Immature natural killer cell (primary cell): ENCODE measurements around the gene KCNT1. TPM values are rescaled to one million over a fixed set of nuclear protein-coding genes. Genes with fewer than 3 reads are reported as not detected.
A peak's percentile ranks its signal among the peaks of the same experiment; 100 is the strongest.

Experiments used
- DNase-seq, 3 donors: peaks; one replicate each; pipeline ENCODE4 v3.0.0; 2022; ENCODE audit warnings: mixed read lengths in 1 of 3
- H3K27ac Mint-ChIP-seq, 6 donors: one replicate each; pipeline ENCODE4 v1.8.0; 2020; ENCODE audit warnings: mixed read lengths in 6 of 6, mild to moderate bottlenecking in 5 of 6, inconsistent platforms in 4 of 6, moderate library complexity in 3 of 6
- H3K27me3 Mint-ChIP-seq, 3 donors: one replicate each; pipeline ENCODE4 v1.8.0; 2020 to 2021; ENCODE audit warnings: low read depth in 3 of 3, mild to moderate bottlenecking in 3 of 3, mixed read lengths in 3 of 3, moderate library complexity in 3 of 3, inconsistent platforms in 1 of 3
- H3K36me3 Mint-ChIP-seq, 3 donors: one replicate each; pipeline ENCODE4 v1.8.0; 2020; ENCODE audit warnings: mixed read lengths in 3 of 3, inconsistent platforms in 2 of 3, mild to moderate bottlenecking in 2 of 3
- H3K4me1 Mint-ChIP-seq, 2 donors: one replicate each; pipeline ENCODE4 v1.8.0; 2020; ENCODE audit warnings: inconsistent platforms in 2 of 2, mild to moderate bottlenecking in 2 of 2, mixed read lengths in 2 of 2, moderate library complexity in 1 of 2
- H3K4me3 Mint-ChIP-seq, 5 donors: one replicate each; pipeline ENCODE4 v1.8.0; 2020; ENCODE audit warnings: mild to moderate bottlenecking in 5 of 5, mixed read lengths in 5 of 5, inconsistent platforms in 3 of 5, moderate library complexity in 3 of 5
- H3K9me3 Mint-ChIP-seq, 6 donors: one replicate each; pipeline ENCODE4 v1.8.0; 2020; ENCODE audit warnings: mild to moderate bottlenecking in 6 of 6, mixed read lengths in 6 of 6, inconsistent platforms in 4 of 6, moderate library complexity in 3 of 6
- polyA plus RNA-seq, 3 donors: library from polyadenylated mRNA; unstranded; fragments of 300-500 nt; fragmentation: Illumina TruSeq; gene quantifications; one replicate each; pipeline ENCODE4 v1.2.3, GENCODE V29; 2021

The KCNT1 gene
- polyA plus RNA-seq, 3 donors from 2014 or later = not detected

- Mint-ChIP-seq H3K27me3 (no peaks in the 10 kb centered on the region), H3K4me3 (no peak overlapping the region), H3K9me3 (no peaks in the 10 kb centered on the region), H3K4me1 (no peaks in the 10 kb centered on the region), H3K27ac (no peak overlapping the region), H3K36me3 (no peaks in the 10 kb centered on the region)
- DNase-seq = no peak
Observed at GRCh38 chr9:135681161-135681560, 20.8 kb upstream of the KCNT1 start.

- Mint-ChIP-seq H3K36me3 (no peaks in the 10 kb centered on the region), H3K4me1 (no peaks in the 10 kb centered on the region), H3K4me3 (no peak overlapping the region), H3K27me3 (no peaks in the 10 kb centered on the region), H3K9me3 (no peaks in the 10 kb centered on the region), H3K27ac (no peak overlapping the region)
- DNase-seq = no peak
Observed at GRCh38 chr9:135683401-135684034, 18.5 kb upstream of the KCNT1 start.

GRCh38 chr9:135684691-135685090 is 17.3 kb upstream of the KCNT1 start:
- H3K36me3 Mint-ChIP-seq = no peaks in the 10 kb centered on the region
- H3K27me3 Mint-ChIP-seq = no peaks in the 10 kb centered on the region
- H3K9me3 Mint-ChIP-seq = no peaks in the 10 kb centered on the region
- no peak for DNase-seq
- no peak overlapping the region for H3K4me3 Mint-ChIP-seq
- H3K4me1 Mint-ChIP-seq = no peaks in the 10 kb centered on the region
- H3K27ac Mint-ChIP-seq = no peak overlapping the region

DNA sequence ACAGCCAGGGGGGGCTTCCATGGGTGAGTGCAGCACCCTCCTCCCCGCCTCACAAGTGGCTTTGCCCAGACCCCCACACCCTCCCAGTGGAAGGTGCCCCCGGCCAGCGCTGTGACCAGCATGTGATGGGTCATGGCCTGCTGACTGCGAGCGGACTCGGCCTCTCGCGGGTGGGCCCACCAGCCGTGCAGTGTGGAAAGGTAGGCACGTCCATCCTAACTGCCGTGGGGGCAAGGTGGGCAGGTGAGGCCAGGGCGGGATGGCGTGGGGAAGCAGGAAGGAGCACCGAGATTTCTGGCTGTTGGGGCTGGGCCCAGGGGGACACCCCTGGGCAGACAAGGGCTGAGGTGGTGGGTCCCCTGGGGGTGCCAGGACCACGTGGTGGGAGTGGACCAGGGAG is 14.8 kb upstream of the KCNT1 start:
- Mint-ChIP-seq H3K4me1 (no peaks in the 10 kb centered on the region), H3K36me3 (no peaks in the 10 kb centered on the region), H3K9me3 (no peaks in the 10 kb centered on the region), H3K4me3 (no peak overlapping the region), H3K27me3 (no peaks in the 10 kb centered on the region), H3K27ac (no peak overlapping the region)
- no peak for DNase-seq

- Mint-ChIP-seq H3K4me1 (no peaks in the 10 kb centered on the region), H3K36me3 (no peaks in the 10 kb centered on the region), H3K27me3 (peaks cover 0 to under 1% (median 0%) of the 10 kb centered on the region in 3 donors), H3K9me3 (no peaks in the 10 kb centered on the region), H3K27ac (no peak overlapping the region), H3K4me3 (peak overlapping the region in 1 of 5 donors; percentile 9)
- DNase-seq = no peak
Observed at GRCh38 chr9:135689011-135689410, 13.0 kb upstream of the KCNT1 start.

DNA sequence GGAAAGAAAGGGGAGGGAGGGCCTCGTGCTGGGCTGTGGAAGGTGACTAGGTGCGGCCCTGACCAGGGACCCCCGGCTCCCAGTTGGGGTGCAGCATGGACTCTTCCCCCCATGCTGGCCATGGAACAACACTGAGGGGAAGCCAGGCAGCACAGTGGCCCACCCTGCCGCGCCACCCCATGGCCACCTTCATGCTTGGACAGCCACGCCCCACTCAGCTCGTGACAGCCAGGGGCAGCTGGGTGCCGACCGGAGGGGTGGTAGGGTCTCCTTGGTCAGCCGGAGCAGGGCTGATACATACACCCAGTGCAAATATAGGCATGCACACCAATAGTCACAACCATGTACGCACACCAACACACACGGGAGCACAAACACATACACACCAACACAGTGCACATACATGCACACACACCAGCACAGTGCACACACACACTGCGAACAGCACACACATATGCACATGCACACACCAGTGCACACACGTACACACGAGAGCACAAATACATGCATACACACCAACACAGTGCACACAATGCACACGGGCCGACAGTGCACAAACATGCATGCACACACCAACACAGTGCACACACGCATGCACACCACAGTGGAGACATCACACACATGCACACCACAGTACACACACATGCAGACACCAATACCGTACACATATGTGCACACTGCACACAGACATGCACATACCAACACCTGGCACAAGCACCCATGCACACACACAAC is 11.0 kb upstream of the KCNT1 start:
- H3K4me1 Mint-ChIP-seq = no peaks in the 10 kb centered on the region
- H3K9me3 Mint-ChIP-seq = no peaks in the 10 kb centered on the region
- H3K4me3 Mint-ChIP-seq = no peak overlapping the region
- H3K27ac Mint-ChIP-seq = no peak overlapping the region
- peaks cover 0 to 2% (median 0%) of the 10 kb centered on the region in 3 donors for H3K27me3 Mint-ChIP-seq
- H3K36me3 Mint-ChIP-seq = no peaks in the 10 kb centered on the region
- no peak for DNase-seq

GRCh38 chr9:135692410-135692809 is 9.6 kb upstream of the KCNT1 start:
- no peak overlapping the region for H3K4me3 Mint-ChIP-seq
- DNase-seq = no peak

DNA sequence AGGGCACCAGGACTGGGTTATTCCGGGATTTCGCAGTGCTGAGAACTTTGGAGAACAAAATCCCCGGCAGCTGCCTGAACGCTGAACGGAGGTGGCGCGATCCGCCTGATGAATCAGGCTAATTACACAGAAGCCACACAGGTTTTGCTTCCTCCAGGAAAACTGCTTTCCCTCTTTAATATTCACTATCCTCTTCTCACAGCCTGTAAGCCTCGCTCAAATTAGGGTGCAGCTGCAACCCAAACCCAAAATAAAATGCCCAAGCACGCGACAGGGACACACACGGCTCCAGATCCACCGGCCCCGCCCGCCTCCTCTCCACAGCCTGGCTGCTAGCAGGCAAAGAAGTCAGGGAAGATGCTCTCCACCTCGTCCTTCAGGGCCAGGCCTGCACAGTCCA is 8.7 kb upstream of the KCNT1 start:
- Mint-ChIP-seq H3K4me3 (no peak overlapping the region), H3K36me3 (no peaks in the 10 kb centered on the region), H3K27me3 (peaks cover 0 to 2% (median 0%) of the 10 kb centered on the region in 3 donors), H3K4me1 (no peaks in the 10 kb centered on the region), H3K9me3 (no peaks in the 10 kb centered on the region), H3K27ac (no peak overlapping the region)
- DNase-seq = no peak

More at GRCh38 chr9:135692410-135692809, 9.6 kb upstream of the KCNT1 start:
- no peaks in the 10 kb centered on the region for H3K9me3 Mint-ChIP-seq
- H3K27me3 Mint-ChIP-seq = peaks cover 0 to 2% (median 0%) of the 10 kb centered on the region in 3 donors
- no peak overlapping the region for H3K27ac Mint-ChIP-seq
- H3K4me1 Mint-ChIP-seq = no peaks in the 10 kb centered on the region
- no peaks in the 10 kb centered on the region for H3K36me3 Mint-ChIP-seq

GRCh38 chr9:135693771-135694170 is 8.2 kb upstream of the KCNT1 start:
- DNase-seq = no peak
- Mint-ChIP-seq H3K4me1 (no peaks in the 10 kb centered on the region), H3K9me3 (no peaks in the 10 kb centered on the region), H3K27ac (no peak overlapping the region), H3K36me3 (no peaks in the 10 kb centered on the region), H3K4me3 (no peak overlapping the region), H3K27me3 (peaks cover 0 to 2% (median 0%) of the 10 kb centered on the region in 3 donors)

DNA sequence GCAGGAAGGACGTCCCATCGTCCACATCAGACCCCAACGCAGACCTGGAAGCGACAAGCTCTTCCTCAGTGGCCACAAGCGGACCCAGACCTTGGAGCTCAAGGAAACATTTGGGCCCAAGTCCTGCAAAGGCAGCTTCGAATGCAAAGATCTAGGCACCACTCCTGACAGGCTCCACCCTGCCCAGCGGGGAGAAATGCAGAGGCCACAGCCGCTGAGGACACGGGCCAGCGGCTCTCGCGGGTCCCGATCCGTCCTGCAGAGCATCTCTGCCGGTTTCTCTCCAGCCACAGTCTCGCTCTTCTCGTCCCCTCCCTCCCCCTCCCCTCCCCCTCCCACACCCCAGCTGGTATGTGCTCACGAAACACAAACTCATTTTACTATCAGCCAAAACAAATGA is 7.6 kb upstream of the KCNT1 start:
- Mint-ChIP-seq H3K36me3 (no peaks in the 10 kb centered on the region), H3K9me3 (no peaks in the 10 kb centered on the region), H3K27ac (no peak overlapping the region), H3K27me3 (peaks cover 0 to 2% (median 0%) of the 10 kb centered on the region in 3 donors), H3K4me1 (no peaks in the 10 kb centered on the region), H3K4me3 (no peak overlapping the region)
- no peak for DNase-seq

DNA sequence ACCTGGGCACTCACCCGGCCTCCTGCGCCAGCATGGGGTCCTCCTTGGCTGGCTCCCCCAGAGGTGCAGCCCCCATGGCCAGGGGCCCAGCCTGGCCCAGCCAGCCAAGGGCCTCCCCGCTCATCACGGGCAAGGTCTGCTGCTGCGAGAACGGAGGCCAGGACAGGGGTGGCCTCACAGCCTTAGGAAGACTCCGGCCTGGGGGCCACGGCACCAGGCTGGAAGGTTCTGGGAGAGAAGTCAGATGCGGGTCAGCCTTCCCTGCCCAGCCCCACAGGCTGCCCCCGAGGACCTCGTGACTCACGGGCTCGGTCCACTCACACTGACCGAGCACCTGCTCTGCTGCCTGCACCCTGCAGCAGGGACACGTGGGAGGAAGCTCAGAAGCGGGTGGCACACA is 6.9 kb upstream of the KCNT1 start:
- H3K4me3 Mint-ChIP-seq = no peak overlapping the region
- no peaks in the 10 kb centered on the region for H3K36me3 Mint-ChIP-seq
- no peaks in the 10 kb centered on the region for H3K4me1 Mint-ChIP-seq
- DNase-seq = no peak
- peaks cover 0 to 2% (median 0%) of the 10 kb centered on the region in 3 donors for H3K27me3 Mint-ChIP-seq
- no peak overlapping the region for H3K27ac Mint-ChIP-seq
- H3K9me3 Mint-ChIP-seq = no peaks in the 10 kb centered on the region

GRCh38 chr9:135695642-135696041 is 6.3 kb upstream of the KCNT1 start:
- Mint-ChIP-seq H3K4me3 (no peak overlapping the region), H3K27ac (no peak overlapping the region), H3K36me3 (no peaks in the 10 kb centered on the region), H3K9me3 (no peaks in the 10 kb centered on the region), H3K27me3 (peaks cover 0 to 2% (median 0%) of the 10 kb centered on the region in 3 donors), H3K4me1 (no peaks in the 10 kb centered on the region)
- DNase-seq = no peak

GRCh38 chr9:135696446-135696845 is 5.5 kb upstream of the KCNT1 start:
- H3K4me3 Mint-ChIP-seq = no peak overlapping the region
- H3K27ac Mint-ChIP-seq = no peak overlapping the region
- H3K9me3 Mint-ChIP-seq = no peaks in the 10 kb centered on the region
- no peak for DNase-seq
- H3K4me1 Mint-ChIP-seq = peaks cover 0 to 2% of the 10 kb centered on the region in 2 donors
- H3K27me3 Mint-ChIP-seq = peaks cover 0 to 2% (median 2%) of the 10 kb centered on the region in 3 donors
- H3K36me3 Mint-ChIP-seq = no peaks in the 10 kb centered on the region

GRCh38 chr9:135697226-135697625 is 4.8 kb upstream of the KCNT1 start:
- Mint-ChIP-seq H3K9me3 (no peaks in the 10 kb centered on the region), H3K27me3 (peaks cover 0 to 2% (median 2%) of the 10 kb centered on the region in 3 donors), H3K36me3 (no peaks in the 10 kb centered on the region), H3K4me3 (no peak overlapping the region), H3K27ac (no peak overlapping the region), H3K4me1 (peaks cover 0 to 2% of the 10 kb centered on the region in 2 donors)
- DNase-seq = no peak

GRCh38 chr9:135698236-135698635 is 3.7 kb upstream of the KCNT1 start:
- Mint-ChIP-seq H3K36me3 (no peaks in the 10 kb centered on the region), H3K4me1 (peaks cover 0 to 2% of the 10 kb centered on the region in 2 donors), H3K4me3 (no peak overlapping the region), H3K9me3 (no peaks in the 10 kb centered on the region), H3K27me3 (peaks cover 0 to 2% (median 2%) of the 10 kb centered on the region in 3 donors), H3K27ac (no peak overlapping the region)
- DNase-seq = no peak
